Measurements from ENCODE around the gene PRICKLE4. TPM values are rescaled to one million over a fixed set of nuclear protein-coding genes. Genes with fewer than 3 reads are reported as not detected.

PRICKLE4 gene, protein sequence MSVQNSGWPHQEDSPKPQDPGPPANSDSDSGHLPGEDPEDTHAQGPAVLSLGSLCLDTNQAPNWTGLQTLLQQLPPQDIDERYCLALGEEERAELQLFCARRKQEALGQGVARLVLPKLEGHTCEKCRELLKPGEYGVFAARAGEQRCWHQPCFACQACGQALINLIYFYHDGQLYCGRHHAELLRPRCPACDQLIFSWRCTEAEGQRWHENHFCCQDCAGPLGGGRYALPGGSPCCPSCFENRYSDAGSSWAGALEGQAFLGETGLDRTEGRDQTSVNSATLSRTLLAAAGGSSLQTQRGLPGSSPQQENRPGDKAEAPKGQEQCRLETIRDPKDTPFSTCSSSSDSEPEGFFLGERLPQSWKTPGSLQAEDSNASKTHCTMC
- 0.70 to 1.6 TPM (median 1.1 TPM) in 4 of 5 replicates, not detected in the other for total RNA-seq (2022; extraction: Qiagen RNA extraction; ENCODE audit: low read depth)

DNA sequence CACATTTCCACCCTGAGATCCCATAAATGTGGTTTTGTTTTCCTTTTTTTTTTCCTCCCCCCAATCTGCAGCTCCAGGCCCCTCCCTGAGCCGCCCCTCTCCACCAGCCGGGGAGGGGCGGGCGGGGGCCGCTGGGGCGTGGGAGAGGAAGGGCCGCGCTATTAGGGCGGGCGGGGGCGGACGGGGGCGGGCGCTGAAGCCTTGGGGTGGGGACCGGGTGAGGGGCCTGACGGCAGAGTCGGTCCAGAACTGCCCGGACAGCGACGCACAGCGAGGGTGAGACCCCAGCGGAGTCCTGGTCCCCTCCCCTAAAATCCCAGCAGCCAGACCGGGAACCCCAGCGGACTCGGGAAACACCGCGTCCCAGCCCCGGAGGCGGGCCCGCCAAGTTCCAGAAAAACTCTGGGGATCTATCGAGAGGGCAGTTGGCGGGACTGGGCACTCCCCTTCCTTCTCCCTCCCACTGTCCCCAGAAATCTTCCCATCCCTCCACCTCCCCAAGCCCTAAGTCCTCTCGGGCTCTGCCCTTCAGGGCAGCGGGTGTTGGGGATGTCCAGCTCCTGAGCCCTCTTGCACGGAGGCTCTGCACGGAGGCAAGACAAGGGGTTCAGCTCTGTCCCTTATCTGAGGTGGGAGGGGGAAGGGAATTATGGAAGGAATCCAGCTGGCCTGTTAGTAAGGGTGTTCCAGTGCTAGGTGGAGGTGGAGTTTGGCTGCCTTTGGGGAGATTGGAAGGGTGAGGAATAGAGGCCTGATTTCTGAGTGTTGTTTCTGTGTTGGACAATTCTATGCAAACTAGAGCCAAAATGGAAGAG lies at the start of gene PRICKLE4:
Gene PRICKLE4 (plus strand): TSS at position 232 of the 815 bp plus-strand sequence. CDS start 2,692 bp downstream, outside the sequence.

DNA sequence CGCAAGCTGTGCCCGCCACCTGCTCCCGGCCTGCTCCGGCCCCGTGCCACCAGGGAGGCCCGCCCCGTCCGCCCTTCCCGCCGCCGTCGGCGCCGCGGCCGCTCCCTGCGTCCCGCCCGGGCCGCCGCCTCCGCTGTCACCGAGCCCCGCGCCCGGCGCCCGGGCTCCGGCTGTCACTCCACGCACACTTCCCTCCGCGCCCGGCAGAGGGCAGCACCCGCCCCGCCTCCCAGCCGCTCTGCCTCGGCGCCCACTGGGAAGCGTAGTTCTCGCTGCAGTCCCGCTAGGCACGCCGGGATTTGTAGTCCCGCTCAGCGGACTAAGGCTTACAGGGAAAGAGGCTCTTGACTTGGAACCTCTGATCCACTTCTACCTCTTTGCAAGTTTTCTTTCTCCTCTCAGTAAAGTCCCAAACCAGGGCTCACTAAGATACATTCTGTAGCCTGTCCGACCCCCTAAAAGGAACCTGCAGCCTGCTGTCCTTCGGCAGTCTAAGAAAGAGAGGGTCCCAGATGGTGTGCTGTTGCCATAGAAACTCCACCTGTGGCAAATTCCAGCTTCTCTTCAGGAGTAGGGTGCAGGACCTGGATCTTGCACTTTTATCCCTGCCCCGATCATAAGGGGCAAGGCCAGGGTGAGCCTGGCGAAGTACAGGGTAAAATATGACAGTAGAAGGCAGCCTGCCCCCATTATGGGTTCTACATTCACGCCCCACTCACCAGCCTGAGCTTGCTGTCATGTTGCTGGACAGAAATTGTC lies 45.0 kb upstream of the PRICKLE4 start, which contains the start of gene TFEB:
Gene TFEB (minus strand): TSS at position 182 of the 759 bp plus-strand sequence. CDS start 44,395 bp downstream, outside the sequence.

DNA sequence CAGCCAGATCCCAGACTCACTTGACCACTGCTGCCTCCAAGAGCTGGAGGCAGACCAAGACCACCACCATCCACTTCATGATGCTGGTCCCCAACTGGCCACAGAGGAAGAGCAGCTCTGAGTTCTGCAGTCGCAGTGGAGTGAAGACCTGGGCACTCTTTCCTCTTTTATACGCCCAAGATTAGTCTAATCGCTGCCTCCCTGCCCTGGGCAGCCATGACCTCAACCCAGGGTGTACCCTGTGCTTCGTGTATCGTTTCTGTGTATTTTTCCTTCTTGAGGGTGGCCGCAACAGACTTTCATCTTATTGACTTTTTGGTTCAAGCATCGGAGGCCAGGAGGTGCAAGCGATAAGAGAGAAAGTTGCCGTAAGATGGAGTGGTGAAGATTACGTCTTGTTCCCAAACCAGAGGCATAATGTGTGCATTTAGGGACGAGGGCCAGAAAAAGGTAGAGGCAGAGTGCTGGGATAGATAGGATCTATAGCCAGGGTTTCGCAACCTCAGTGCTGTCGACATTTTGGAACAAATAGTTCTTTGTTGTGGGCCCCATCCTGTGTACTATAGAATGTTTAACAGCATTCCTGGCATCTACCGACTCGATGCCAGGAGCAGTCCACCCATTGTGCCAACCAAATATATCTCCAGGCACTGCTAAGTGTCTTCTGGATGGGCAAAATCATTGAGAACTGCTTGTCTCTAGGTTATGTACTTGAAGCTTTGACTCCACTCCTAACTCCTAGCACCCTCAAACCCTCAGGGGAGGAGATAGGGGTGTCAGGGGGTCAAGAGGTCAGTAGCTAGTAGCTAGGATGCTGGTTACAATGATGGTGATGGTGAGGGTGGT lies 33.1 kb upstream of the PRICKLE4 start, which contains the start of gene PGC:
Gene PGC (minus strand): TSS at position 142 of the 846 bp plus-strand sequence. CDS start 63 bp downstream, at position 79.

DNA sequence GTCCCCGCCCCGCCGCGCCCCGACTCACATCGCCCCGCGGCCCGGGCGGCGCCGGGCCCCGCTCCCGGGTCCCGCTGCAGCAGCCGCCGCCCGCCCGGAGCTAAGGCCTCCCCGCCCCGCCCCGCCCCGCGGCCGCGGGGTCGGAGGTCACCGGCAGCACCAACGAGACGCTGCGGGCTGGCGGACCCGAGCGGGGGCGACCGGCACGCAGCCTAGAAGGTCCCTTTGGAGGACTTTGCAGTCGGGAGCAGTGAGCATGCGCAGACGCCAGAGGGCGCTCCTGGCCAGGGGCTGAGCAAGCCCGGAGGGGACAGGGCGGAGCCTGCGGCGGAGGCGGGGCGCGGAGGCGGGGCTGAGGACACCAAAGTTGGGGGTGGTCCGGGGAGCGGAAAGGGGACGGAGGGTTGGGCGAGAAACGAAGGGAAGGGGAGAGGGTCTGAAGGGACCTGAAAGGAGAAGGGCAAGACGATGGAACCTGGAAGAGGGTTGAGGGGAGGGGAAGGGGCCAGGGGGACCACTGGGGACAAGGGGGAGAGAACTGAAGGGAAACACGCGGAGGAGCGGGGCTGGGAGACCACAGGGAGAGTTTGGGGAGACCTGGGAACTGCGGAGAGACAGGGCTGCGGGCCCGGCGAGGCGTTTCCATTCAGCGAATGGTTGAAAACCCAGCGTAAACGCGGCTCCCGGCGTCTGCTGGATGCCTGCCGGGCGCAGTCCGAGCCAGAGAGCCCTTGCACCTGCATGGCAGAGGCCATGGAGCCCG lies 613 bp upstream of the PRICKLE4 start, which contains the start of gene FRS3:
Gene FRS3 (minus strand): TSS at position 113 of the 763 bp plus-strand sequence. CDS start 2,913 bp downstream, outside the sequence.

DNA sequence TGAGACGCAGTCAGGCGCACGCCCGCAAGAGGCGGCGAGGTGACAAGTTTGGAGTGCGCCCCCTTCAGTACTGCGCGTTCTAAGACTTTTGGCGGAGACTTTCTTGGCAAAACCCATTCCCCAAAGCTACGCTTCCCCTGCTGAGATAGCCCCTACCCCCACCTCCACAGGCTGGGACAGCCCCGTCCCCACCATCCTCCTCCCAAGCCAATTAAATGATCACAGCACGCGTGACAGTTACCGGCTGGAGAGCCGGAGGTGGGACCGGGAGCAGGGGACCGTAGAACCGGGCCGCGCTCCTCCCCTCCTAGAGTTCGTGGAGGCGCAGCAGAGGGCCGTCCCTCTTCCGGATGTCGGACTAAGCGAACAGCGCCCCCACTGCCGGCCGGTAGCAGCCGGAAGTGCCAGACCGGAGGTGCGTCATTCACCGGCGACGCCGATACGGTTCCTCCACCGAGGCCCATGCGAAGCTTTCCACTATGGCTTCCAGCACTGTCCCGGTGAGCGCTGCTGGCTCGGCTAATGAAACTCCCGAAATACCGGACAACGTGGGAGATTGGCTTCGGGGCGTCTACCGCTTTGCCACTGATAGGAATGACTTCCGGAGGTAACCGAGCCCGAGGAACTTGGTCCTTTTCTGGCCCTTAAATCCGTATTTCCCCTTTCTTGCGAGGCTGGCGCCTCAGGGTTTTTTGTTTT lies 6.8 kb downstream of the PRICKLE4 start, which contains the start of gene TOMM6:
Gene TOMM6 (plus strand): TSS at position 476 of the 699 bp plus-strand sequence. CDS start 4 bp downstream, at position 480.

Other genes starting within 250 kb of the PRICKLE4 start
- 12.5 to 28.7 TPM (median 24.7 TPM) in 5 replicates for gene FOXP4, start 234.4 kb upstream of the PRICKLE4 start, total RNA-seq (2022; extraction: Qiagen RNA extraction; ENCODE audit: low read depth)
- gene MDFI, start 142.3 kb upstream of the PRICKLE4 start, total RNA-seq (2022; extraction: Qiagen RNA extraction; ENCODE audit: low read depth): 0.53 to 0.86 TPM (median 0.75 TPM) in 5 replicates
- gene TFEB, start 45.2 kb upstream of the PRICKLE4 start, total RNA-seq (2022; extraction: Qiagen RNA extraction; ENCODE audit: low read depth): 2.7 to 7.4 TPM (median 6.8 TPM) in 5 replicates
- not detected in 5 replicates for gene PGC, start 33.4 kb upstream of the PRICKLE4 start, total RNA-seq (2022; extraction: Qiagen RNA extraction; ENCODE audit: low read depth)
- gene FRS3, start 882 bp upstream of the PRICKLE4 start, total RNA-seq (2022; extraction: Qiagen RNA extraction; ENCODE audit: low read depth): 1.5 to 3.3 TPM (median 2.3 TPM) in 5 replicates
- gene TOMM6, start 6.9 kb downstream of the PRICKLE4 start, total RNA-seq (2022; extraction: Qiagen RNA extraction; ENCODE audit: low read depth): 266 to 344 TPM (median 296 TPM) in 5 replicates
- gene USP49, start 114.6 kb downstream of the PRICKLE4 start, total RNA-seq (2022; extraction: Qiagen RNA extraction; ENCODE audit: low read depth): 0.74 to 1.9 TPM (median 1.2 TPM) in 5 replicates
- 12.5 to 15.5 TPM (median 13.0 TPM) in 5 replicates for gene MED20, start 140.4 kb downstream of the PRICKLE4 start, total RNA-seq (2022; extraction: Qiagen RNA extraction; ENCODE audit: low read depth)
- gene BYSL, start 140.7 kb downstream of the PRICKLE4 start, total RNA-seq (2022; extraction: Qiagen RNA extraction; ENCODE audit: low read depth): 28.0 to 48.2 TPM (median 41.2 TPM) in 5 replicates
- gene CCND3, start 161.0 kb downstream of the PRICKLE4 start, total RNA-seq (2022; extraction: Qiagen RNA extraction; ENCODE audit: low read depth): 109 to 184 TPM (median 176 TPM) in 5 replicates